GM19328 (cell line): ENCODE results near the gene ADGRB2.

ENCODE experiments used
- ATAC-seq: cut with Tn5 transposase; IDR thresholded peaks from one replicate; pipeline ENCODE4 v1.9.1; 2021; ENCODE audit warnings: mild to moderate bottlenecking, moderate library complexity; ENCODE audit not compliant: unreplicated experiment

The ADGRB2 gene, protein sequence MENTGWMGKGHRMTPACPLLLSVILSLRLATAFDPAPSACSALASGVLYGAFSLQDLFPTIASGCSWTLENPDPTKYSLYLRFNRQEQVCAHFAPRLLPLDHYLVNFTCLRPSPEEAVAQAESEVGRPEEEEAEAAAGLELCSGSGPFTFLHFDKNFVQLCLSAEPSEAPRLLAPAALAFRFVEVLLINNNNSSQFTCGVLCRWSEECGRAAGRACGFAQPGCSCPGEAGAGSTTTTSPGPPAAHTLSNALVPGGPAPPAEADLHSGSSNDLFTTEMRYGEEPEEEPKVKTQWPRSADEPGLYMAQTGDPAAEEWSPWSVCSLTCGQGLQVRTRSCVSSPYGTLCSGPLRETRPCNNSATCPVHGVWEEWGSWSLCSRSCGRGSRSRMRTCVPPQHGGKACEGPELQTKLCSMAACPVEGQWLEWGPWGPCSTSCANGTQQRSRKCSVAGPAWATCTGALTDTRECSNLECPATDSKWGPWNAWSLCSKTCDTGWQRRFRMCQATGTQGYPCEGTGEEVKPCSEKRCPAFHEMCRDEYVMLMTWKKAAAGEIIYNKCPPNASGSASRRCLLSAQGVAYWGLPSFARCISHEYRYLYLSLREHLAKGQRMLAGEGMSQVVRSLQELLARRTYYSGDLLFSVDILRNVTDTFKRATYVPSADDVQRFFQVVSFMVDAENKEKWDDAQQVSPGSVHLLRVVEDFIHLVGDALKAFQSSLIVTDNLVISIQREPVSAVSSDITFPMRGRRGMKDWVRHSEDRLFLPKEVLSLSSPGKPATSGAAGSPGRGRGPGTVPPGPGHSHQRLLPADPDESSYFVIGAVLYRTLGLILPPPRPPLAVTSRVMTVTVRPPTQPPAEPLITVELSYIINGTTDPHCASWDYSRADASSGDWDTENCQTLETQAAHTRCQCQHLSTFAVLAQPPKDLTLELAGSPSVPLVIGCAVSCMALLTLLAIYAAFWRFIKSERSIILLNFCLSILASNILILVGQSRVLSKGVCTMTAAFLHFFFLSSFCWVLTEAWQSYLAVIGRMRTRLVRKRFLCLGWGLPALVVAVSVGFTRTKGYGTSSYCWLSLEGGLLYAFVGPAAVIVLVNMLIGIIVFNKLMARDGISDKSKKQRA (N-terminal part only)

DNA sequence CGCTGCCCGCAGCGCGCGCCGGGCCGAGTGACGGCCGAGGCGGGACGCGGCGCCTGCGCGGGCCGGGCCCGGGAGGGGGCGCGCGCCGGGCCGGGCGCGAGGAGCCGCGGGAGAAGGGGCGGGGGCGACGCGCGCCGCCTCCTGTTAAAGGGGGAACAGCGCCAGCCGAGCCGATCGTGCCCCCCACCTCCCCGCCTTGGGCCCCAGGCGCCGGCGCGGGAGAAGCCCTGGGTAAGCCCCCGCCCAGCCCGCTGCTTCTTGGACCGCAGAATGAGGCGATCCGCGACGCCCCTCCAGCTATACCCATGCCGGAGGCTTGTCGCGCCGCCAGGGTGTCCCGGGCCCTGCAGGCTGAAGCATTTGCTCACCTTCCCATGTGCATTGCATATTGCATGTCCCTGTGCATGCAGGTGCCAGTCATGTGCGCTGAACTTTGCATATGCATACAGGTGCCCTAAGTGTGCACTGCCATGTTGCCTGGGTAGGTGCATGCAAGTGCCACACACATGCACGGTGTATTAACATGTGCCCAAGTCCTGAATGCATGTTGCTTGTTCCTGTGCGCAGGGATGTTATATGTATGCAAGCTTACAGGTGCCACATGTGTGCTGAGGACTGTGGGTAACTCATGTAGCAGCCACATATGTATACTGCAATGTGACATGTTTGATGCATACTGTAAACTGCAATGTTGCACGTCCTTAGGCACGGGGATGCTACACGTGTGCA is at the start of gene ADGRB2:
Gene ADGRB2 (minus strand): TSS at position 29 of the 729 bp plus-strand sequence. CDS start 7,119 bp downstream, outside the sequence.
- no peak for ATAC-seq

DNA sequence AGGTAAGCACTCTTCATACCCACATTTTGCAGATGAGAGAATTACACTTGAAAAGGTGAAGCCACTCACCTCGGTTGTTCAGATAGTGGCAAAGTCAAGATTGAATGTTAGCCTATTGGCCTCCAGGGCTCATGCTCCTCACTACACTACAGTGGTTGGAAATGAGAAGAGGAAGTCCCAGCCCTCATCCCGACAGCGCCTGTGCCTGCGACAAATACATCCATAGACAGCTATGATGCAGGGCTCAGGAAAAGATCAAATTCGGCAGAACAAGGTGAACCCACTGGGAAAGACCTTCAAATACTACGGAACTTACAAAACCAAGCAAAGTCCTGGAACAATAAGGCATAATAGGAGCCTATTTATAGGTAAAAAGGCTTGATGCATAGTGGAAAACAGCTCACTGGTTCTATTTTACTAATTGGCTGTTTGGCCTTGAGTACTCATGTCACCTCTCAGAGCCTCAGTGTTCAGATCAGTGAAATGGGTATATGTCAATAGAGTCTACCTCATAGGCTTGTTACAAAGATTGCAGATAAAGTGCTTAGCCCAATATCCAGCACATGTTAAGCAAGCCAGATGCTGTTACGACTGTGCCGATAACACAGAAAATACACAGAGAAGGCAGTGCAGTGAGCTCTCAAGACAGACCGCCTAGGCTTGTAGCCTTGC is 48.2 kb upstream of the ADGRB2 start:
- no peak for ATAC-seq

DNA sequence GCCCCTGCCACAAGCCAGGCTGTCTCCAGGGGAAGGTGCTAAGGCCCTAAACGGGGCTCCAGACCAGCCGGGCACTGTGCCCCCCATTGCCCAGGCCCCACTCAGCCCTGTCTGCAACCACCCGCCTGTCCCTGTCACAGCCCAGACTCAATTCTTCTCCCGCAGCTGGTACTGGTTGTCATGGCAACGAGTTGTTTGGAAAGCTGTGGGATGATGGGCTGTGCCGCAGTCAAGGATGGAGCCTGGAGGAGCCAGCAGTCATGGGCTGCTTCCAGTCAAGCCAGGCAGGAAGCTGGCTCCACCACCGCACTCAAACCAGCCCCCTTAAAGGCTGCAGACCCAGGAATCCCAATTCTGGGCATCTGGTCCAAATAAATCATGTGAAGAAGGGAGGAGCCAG is 47.5 kb upstream of the ADGRB2 start:
- ATAC-seq = no peak

DNA sequence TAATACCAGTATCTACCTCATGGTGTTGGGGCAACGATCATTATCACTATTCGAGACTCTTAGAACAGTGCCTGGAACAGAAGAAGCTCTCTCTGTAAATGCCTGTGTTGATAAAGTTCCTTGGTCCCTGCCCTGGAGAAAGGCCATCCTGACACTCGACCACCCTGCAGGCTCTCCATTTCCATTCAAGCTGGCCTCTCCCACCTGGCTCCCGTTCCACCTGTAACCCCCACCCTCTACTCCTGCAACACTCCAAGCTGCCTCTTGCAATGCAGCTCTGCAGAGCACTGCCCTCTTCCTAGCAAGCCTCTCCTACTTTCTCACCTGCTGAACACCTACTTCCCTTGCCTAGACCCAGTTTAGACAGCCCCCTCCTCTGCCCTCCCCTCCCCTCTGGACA is 45.6 kb upstream of the ADGRB2 start:
- ATAC-seq = no peak

DNA sequence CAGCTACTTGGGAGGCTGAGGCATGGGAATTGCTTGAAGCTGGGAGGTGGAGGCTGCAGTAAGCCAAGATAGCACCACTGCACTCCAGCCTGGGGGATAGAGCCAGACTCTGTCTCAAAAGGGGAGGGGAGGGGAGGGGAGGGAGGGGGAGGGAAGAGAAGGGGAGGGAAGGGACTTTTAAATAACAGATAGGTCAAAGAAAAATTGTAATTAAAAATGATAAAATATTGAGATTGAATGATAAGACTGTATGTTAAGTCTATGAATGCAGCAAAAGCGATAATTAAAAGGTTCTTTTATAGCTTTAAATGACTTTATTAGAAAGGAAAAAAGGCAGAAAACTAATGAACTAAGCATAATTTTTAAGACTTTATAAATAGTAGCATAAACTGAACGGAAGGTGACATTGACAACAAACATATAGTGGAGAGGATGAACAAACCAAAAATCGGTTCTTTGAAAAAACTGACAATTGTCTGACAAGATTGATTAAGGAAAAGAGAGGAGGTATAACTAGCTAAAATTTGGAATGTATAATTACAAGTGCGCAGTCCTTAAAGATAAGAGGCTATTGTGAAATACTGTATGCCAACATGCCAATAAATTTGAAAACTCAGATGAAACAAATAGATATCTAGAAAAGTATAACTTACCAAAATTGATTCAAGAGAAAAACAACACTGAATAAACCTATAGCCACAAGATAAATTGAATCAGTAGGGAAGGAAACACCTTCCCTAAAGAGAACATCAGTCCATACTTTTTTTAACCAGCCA is 43.3 kb upstream of the ADGRB2 start:
- no peak for ATAC-seq

DNA sequence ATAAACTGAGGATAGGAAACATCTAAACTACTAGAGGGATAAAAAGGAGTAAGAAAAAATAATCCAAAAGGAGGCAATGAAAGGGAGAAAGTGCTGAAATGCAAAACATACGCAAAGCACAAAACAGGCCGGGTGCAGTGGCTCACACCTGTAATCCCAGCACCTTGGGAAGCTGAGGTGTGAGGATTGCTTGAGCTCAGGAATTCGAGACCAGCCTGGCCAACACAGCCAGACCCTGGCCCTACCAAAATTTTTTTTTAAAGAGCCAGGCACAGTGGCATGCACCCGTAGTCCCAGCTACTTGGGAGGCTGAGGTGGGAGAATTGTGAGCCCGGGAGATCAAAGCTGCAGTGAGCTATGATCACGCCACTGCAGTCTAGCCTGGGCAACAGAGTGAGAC is 41.2 kb upstream of the ADGRB2 start:
- ATAC-seq = no peak

DNA sequence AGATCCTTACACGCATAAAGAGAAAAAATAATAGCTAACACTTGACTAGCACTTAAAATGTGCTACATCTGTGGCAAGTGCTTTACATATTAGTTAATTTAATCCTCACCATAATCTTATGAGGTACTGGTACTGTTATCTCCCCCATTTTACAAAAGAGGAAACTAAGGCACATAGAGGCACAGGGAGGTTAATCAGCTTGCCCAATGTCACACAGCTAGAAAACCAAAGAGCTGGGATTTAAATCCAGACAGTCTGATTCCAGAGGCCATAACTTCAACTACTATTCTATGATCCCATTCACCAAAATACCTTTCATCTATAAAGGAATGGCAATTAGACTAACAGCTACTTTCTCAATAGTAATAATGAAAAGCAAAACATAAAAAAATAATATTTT is 40.0 kb upstream of the ADGRB2 start:
- no peak for ATAC-seq

DNA sequence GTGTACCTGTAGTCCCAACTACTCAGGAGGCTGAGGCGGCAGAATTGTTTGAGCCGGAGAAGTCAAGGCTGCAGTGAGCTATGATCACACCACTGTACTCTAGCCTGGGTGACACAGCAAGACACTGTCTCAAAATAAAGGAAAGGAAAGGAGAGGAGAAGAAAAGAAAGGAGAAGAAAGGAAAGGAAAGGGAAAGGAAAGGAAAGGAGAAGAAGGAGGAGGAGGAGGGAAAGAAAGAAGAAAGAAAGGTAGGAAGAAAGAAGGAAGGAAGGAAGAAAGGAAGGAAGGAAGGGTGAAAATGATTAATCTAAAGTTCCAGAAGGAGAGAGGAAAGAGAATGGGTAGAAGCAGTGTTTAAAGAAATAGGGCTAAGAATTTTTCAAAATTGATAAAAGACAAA is 39.5 kb upstream of the ADGRB2 start:
- ATAC-seq = no peak

DNA sequence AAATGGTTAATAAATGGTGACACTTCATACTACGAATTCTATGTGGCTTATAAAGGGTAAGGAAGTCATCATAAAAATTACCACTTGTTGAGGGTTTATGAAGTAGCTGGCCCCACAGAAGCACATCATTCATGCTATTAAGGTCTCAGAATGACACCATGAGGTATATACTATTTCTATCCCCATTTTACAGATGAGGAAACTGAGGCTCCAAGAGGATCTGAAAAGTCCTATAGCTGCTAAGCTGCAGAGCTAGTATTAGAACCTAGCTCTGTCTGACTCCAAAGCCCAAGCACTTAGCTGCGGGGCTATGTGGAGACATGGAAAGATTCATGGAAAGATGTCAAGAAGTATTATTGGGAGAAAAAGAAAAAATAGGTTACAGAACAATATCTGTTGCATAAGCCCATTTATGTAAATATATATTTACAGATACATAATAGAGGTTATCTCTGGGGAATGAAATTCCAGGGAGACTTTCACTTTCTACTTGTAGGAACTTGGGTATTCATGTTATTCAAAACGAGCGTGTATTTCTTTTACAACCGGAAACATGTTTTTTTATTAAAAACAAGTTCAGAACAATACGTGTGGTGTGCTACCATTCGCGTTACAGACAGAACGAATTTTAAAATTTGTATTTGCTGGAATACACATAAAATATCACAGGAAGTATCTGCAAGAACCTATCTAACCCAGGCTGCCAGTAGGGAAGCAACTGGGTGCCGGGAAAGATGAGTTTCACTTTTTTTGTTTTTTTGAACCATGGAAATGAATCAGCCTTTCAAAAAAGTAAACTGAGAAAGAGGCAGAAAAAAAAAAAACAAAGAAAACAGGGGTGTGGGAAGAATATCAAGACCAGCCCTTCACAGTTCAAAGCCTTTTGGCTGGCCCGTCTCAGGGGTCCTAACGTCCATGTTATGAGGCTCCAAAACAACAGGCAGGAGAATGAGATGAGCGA is 38.3 kb upstream of the ADGRB2 start:
- no peak for ATAC-seq

DNA sequence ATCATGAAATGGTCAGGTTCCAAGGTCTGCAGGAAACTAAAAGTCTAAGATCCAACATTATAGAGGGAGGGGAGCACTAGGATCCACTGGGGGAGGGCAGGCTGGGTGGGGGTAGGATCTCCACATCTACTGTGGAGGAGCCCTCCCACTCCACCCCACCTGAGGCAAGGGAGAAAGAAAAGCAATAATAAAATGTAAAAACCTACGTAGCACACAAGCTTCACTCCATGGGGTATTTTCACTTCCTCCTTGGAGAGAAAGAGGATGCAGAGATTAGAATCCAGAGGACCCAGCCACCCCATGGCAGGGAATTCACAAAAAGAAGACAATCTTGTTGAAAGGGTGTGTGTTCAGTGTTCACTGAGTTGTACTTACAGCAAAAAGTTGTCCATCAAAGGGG is 37.3 kb upstream of the ADGRB2 start:
- ATAC-seq = no peak

DNA sequence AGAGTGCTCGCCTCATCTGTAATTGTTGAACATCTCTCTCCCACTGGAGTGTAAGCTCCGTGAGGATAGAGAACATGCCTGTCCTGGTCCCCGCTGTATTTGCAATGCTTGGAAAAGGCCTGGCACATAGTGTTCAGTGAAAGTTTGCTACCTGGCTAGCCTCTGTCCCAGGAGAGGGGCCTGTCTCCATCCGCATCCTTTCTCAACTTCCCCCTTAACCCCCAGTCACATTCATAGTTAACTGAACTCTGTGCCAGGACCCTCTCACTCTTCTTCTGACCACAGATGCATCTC is 36.5 kb upstream of the ADGRB2 start:
- ATAC-seq = no peak

DNA sequence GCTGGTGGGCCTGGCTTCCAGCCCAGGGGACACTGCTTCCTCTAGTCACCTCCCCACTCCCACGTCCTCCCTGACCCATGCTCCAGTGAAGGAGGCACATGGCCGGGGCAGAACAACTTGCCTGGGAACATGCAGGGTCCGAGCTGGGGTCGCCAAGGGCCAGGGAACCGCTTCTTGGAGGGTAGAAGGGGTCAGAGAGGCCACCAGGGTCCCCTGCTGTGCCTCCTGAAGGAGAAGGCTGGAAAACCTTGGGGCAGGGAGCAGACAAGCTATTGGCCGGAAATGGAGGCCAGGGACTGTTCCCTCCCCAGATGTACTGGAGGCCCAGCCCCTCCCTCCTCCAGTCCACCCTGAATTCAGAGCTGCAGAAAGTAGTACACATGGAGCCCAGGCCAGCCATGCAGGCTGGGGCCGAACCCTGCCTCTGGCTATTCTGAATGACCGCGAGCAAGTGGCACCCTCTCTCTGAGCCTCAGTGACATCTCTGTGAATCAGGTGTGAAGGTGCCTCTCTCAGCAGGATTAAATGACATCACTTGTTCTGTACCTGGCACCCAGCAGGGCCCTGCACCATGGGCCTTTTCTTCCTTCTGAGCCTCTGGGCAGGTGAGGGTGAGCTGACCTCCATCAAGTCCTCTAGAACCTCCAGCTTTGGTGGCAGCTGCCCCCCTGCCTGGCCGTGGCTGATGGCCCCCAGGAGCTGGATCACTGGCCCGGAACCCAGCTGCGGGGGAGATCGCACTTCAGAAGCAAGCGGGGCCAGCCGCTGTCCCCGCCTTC is 35.9 kb upstream of the ADGRB2 start:
- no peak for ATAC-seq

DNA sequence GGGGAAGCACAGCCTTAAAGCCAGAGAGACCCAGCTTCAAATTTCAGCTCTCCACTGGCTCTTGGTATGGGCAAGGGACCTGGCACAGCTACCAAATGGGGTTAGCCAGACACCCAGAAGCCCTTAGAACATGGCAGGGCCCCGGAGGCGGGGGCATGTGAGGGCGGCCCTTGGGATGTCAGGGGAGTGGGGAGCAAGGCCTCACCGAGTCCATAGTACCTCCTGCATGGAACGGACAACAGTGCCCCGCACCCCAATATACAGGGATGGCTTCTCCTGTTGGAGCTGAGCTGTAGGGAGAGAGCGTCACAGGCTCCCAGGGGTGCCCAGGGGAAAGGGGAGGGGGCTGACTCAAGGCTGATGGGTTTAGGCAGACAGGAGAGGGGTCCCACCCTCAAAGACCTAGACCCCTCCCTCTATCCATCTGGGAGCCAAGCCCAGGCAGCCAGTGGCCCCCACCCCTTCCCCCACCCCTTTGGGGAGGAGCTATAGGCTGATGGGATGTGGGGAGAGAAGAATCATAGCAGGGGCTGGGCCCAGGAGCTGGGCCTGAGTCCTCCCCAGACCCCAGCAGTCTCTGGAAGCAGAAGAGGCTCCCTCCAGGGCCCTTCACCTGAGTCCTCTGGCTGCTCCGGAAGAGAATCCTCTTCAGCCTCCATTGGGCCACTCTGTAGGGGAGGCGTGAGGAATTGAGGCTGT is 35.2 kb upstream of the ADGRB2 start:
- no peak for ATAC-seq

DNA sequence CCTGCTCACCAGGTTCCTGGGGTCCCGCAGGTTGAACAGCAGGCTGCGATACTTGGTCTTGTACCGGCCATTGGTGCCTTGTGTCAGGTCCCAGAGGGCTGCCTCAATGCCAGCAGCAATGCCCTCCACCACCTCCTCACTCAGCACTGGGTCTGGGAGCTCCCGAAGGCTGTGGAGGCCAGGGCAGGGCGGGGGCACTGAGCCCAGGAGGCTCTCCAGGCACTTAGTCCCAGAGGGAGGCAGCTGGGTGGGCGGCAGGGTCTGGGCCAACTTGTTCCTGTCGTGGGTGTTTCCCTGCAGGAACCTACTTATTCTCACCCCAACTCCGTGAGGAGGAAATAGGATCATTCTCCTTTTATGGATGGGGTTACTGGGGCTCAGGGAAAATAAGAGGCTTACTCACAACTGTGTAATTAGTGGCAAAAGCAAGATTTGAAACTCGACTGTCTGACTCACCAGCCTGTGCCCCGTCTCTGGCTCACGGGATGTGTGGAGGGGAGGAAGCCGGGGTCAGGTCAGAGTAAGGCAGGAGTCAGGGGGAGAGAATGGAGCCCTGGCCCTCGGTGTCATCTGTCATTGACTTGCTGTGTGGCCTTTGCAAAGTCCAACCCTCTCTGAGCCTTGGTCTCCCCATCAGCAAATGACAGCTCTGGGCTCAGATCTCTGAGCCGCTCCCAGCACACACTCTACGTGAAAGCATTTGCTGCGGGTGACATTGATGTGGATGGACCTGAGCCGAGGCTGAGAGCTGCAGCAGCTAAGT is 34.5 kb upstream of the ADGRB2 start:
- ATAC-seq = no peak

DNA sequence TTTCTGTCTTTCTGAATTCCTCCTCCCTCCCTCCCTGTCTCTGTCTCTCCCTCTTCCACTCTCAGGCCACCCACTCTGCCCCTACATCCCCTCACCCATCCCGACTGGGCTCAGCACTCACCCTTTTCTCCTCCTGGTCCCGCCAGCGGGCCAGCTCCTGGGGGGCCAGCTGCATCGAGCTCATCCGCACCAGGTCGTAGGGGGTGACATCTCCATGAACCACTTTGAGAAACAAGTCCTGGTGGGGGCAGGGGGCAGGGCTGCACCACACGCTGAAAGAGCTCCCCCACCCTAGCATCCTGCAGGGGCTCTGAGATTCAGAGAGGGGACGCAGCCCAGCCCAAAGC is 33.9 kb upstream of the ADGRB2 start:
- no peak for ATAC-seq

DNA sequence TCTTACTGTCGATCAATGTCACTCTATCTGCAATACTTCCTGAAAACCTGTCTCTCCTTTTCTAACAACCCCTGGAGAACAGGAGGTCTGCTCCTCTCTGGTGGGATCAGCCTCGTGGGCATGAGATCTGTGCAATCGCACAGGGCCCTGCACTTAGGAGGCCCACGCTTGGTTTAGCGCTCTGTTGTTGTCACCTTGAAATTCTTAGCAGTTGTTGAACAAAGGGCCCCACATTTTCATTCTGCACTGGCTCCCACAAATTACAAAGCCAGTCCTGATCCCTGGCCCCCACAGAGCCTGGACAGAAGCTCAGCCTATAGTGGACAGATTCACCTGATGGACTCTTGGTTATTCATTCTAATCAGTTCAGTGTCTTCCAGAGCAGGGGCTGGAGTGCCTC is 33.1 kb upstream of the ADGRB2 start:
- ATAC-seq = no peak

DNA sequence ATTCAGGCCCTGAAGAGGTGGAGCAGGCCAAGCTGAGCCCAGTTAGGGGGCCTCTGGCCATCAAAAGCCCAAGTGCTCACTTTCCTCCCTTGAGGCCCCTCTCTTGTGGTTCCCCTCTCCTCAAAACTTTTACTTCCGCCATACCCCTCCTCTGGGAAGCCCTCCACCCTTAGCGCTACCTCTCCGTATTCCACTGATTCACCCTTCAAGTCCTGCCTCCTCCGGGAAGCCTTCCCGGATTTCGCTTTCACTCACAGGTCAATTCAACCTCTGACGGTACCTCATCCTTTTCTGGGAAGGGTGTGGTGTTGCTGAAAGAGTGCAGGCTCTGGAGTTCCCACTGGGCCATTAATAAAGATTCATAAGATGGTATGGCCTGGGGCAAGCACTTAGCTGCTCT is 32.6 kb upstream of the ADGRB2 start:
- no peak for ATAC-seq
